Measurements from ENCODE around the gene MRPS18C.
A peak's percentile ranks its signal among the peaks of the same experiment; 100 is the strongest.

MRPS18C gene

DNA sequence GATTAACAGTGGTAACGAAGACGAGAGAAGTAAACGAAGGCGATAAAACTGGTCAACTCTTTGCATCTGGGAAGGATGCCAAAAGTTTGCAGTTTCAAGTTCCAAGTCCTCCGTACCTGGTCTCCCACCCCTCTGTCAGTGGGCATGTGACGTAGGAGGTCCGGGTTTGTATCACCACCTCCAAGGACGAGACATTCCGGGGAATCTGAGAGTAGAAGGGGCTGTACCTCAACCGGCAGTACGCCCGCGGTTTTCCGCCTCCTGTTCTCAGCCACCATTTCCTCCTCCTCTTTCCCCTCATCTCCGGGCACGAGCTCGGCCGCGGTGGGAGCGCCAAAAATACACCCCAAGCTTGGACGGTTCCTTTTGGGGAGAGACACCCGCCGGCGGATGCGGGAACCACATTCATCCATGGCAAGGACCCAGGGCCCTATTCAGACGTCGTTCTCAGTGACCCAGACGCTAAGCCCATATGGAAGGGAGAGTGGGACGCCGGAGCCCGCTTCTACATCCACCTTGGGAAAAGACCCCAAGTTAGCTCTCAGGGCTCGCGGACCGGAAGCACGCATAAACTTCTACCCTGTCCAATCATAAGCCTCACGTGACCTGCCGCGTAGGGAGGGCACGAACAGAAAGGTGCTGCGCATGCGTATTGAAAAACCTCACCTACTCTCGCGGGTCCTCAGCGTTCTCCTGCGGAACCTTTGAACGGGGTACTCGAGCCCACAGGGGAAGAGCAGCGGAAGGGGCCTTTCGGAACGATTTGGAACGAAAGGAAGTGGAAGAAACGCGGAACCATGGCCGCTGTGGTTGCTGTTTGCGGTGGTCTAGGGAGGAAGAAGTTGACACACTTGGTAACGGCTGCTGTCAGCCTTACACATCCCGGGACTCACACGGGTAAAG is at the start of gene MRPS18C, which contains the start of gene HELQ:
Gene MRPS18C, plus strand, starts transcription at position 778 of the 903 bp plus-strand sequence. Its CDS starts 20 bp downstream, at position 798.
Gene HELQ, minus strand, starts transcription at position 543 of the 903 bp plus-strand sequence. Its CDS starts 130 bp downstream, at position 413.
- Mint-ChIP-seq H3K36me3 (ENCODE audit: low read depth) (peaks cover 94% of the 10 kb centered on the region), H3K4me1 (ENCODE audit: low read depth) (peaks cover 55% of the 10 kb centered on the region), H3K4me3 (peak within 1 kb of the TSS; percentile 98)

GRCh38 chr4:83408908-83409307 is 47.0 kb upstream of the MRPS18C start:
- Mint-ChIP-seq H3K4me1 (ENCODE audit: low read depth) (no peaks in the 10 kb centered on the region), H3K27ac (peak overlapping the region; percentile 50), H3K27me3 (no peaks in the 10 kb centered on the region), H3K4me3 (no peak overlapping the region), H3K36me3 (ENCODE audit: low read depth) (peaks cover 64% of the 10 kb centered on the region), H3K9me3 (no peaks in the 10 kb centered on the region)
- DNase-seq: no peak

More for the DNA sequence above, at the start of gene MRPS18C, which contains the start of gene HELQ:
- DNase-seq: peak; percentile 91
- Mint-ChIP-seq H3K27me3 (no peaks in the 10 kb centered on the region), H3K9me3 (no peaks in the 10 kb centered on the region), H3K27ac (peak within 1 kb of the TSS; percentile 100)

DNA sequence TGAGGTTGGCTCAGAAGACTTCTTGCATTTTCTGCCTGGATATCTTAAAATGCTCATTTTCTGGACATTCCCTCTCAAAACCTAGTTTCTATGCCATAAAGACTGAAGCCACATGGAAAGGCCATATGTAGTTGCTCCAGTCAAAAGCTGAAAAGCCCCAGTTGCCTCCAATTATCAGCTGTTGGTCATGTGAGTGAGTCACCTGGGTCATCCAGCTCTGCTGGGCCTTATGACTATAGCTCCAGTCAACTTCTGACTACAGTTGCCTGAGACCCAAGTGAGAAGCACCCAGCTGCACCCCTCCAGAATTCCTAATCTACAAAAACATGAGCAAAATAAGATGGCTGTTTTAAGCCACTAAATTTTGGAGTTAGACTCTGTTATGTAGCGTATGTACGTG is 42.2 kb upstream of the MRPS18C start:
- Mint-ChIP-seq H3K9me3 (no peaks in the 10 kb centered on the region), H3K4me3 (no peak overlapping the region), H3K27me3 (no peaks in the 10 kb centered on the region), H3K36me3 (ENCODE audit: low read depth) (peaks cover 87% of the 10 kb centered on the region), H3K27ac (no peak overlapping the region), H3K4me1 (ENCODE audit: low read depth) (no peaks in the 10 kb centered on the region)
- DNase-seq: no peak

GRCh38 chr4:83417566-83417965 is 38.3 kb upstream of the MRPS18C start:
- peaks cover 73% of the 10 kb centered on the region for H3K36me3 Mint-ChIP-seq (ENCODE audit: low read depth)

GRCh38 chr4:83418211-83418610 is 37.6 kb upstream of the MRPS18C start:
- no peaks in the 10 kb centered on the region for H3K27me3 Mint-ChIP-seq
- no peak overlapping the region for H3K27ac Mint-ChIP-seq
- no peak overlapping the region for H3K4me3 Mint-ChIP-seq
- peaks cover 70% of the 10 kb centered on the region for H3K36me3 Mint-ChIP-seq (ENCODE audit: low read depth)
- DNase-seq: no peak
- no peaks in the 10 kb centered on the region for H3K4me1 Mint-ChIP-seq (ENCODE audit: low read depth)
- no peaks in the 10 kb centered on the region for H3K9me3 Mint-ChIP-seq

More at GRCh38 chr4:83417566-83417965, 38.3 kb upstream of the MRPS18C start:
- peak overlapping the region; percentile 41 for H3K27ac Mint-ChIP-seq
- no peak overlapping the region for H3K4me3 Mint-ChIP-seq
- H3K9me3 Mint-ChIP-seq: no peaks in the 10 kb centered on the region
- H3K27me3 Mint-ChIP-seq: no peaks in the 10 kb centered on the region
- no peak for DNase-seq
- H3K4me1 Mint-ChIP-seq (ENCODE audit: low read depth): no peaks in the 10 kb centered on the region

GRCh38 chr4:83431200-83431599 is 24.7 kb upstream of the MRPS18C start:
- no peaks in the 10 kb centered on the region for H3K9me3 Mint-ChIP-seq
- H3K36me3 Mint-ChIP-seq (ENCODE audit: low read depth): peaks cover 57% of the 10 kb centered on the region
- peaks cover 3% of the 10 kb centered on the region for H3K4me1 Mint-ChIP-seq (ENCODE audit: low read depth)
- H3K27ac Mint-ChIP-seq: no peak overlapping the region
- H3K4me3 Mint-ChIP-seq: no peak overlapping the region
- no peaks in the 10 kb centered on the region for H3K27me3 Mint-ChIP-seq
- DNase-seq: no peak

- Mint-ChIP-seq H3K27ac (no peak overlapping the region), H3K9me3 (no peaks in the 10 kb centered on the region), H3K27me3 (no peaks in the 10 kb centered on the region), H3K4me3 (no peak overlapping the region), H3K4me1 (ENCODE audit: low read depth) (peaks cover 3% of the 10 kb centered on the region), H3K36me3 (ENCODE audit: low read depth) (peaks cover 67% of the 10 kb centered on the region)
- DNase-seq: no peak
Measured at GRCh38 chr4:83436680-83437079, 19.2 kb upstream of the MRPS18C start.

DNA sequence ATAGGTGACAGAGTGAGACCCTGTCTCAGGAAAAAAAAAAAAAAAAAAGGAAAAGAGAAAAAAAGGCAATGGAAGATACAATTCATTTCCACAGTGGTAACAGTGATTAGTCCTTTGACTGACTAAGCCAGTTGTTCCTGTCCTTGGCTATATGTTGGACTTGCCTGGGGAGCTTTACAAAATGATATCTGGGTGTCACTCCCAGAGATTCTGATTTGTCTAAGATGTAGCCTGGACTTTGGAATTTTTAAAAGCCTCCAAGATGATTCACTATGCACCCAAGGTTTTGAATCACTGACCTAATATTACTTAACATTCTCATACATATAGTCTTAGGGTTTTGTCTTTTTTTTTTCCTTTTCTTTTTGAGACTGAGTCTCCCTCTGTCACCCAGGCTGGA is 17.1 kb upstream of the MRPS18C start:
- Mint-ChIP-seq H3K27me3 (no peaks in the 10 kb centered on the region), H3K27ac (no peak overlapping the region), H3K4me3 (no peak overlapping the region), H3K36me3 (ENCODE audit: low read depth) (peaks cover 77% of the 10 kb centered on the region), H3K9me3 (no peaks in the 10 kb centered on the region), H3K4me1 (ENCODE audit: low read depth) (peaks cover 3% of the 10 kb centered on the region)
- no peak for DNase-seq

DNA sequence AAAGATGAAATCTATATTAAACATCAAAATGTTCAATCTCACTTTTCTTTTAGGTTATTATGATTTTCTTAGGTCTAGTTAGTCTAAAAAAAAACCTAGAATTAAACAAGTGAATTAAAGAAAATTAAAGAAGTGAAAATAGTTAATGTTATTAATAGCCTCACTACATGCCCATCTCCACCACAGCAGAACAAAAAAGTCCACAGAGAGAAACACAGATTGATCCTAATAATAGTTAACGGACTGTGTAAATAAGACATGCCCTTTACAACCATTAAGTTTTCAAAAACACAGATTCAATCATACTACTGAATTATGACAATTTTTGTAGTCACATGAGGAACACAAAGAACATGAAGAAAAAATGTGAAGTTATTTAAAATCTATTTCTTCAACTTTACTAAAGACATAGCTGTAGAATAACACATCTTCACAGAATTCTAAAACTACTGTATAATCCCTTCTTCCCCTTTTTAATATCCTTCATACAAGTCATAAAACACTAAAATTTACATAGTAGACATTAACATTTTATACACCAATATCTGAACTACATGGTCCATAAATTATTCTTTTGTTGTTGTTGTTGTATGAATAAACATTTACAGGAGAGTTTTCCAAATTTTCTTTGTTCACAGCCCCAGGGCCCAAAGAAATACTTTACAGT is 15.6 kb upstream of the MRPS18C start:
- Mint-ChIP-seq H3K36me3 (ENCODE audit: low read depth) (peaks cover 82% of the 10 kb centered on the region), H3K4me3 (no peak overlapping the region), H3K4me1 (ENCODE audit: low read depth) (peaks cover 3% of the 10 kb centered on the region), H3K9me3 (no peaks in the 10 kb centered on the region), H3K27me3 (no peaks in the 10 kb centered on the region), H3K27ac (no peak overlapping the region)
- DNase-seq: no peak

DNA sequence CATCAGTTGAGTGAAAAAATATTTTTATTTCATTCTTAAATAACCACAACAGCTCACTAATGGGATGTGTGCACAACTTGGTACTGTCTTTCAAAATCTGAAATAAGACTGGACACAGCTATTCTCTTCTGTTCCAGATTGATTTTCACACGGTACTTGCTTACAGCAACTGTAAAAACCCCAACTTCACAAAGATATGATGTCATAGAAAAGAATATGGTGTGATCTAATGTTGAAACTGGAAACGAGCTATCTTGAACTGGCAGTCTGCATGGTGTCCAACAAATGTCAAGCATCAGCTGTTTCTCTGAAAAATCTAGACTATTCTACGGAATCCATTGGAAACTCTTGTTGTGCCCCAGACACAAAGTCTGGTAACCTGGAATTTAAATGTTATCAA is 15.0 kb upstream of the MRPS18C start:
- peaks cover 82% of the 10 kb centered on the region for H3K36me3 Mint-ChIP-seq (ENCODE audit: low read depth)
- no peak overlapping the region for H3K4me3 Mint-ChIP-seq
- no peaks in the 10 kb centered on the region for H3K9me3 Mint-ChIP-seq
- no peak overlapping the region for H3K27ac Mint-ChIP-seq
- no peak for DNase-seq
- H3K4me1 Mint-ChIP-seq (ENCODE audit: low read depth): no peaks in the 10 kb centered on the region
- no peaks in the 10 kb centered on the region for H3K27me3 Mint-ChIP-seq

- Mint-ChIP-seq H3K36me3 (ENCODE audit: low read depth) (peaks cover 75% of the 10 kb centered on the region), H3K4me1 (ENCODE audit: low read depth) (peaks cover 31% of the 10 kb centered on the region), H3K27me3 (no peaks in the 10 kb centered on the region), H3K27ac (peak overlapping the region; percentile 11), H3K4me3 (no peak overlapping the region), H3K9me3 (no peaks in the 10 kb centered on the region)
- DNase-seq: no peak
Measured at GRCh38 chr4:83449009-83449408, 6.8 kb upstream of the MRPS18C start.

DNA sequence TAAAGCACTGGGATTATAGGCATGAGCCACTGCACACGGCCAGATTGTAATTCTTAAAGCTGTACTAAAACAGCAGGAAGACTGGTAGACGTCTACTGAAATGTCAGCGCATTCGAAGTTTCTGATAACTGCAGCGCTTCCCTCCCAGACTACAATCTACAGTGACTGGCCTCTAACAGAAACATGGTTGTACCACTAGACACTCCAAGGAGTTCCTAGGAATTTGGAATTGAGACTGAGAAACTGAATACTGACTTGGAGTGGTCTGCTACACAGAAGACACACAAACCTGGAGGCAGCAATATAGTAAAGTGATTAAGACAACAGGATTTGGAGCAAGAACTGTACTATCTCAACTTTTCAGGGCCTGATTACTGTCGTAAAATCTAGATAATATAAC is 1.2 kb upstream of the MRPS18C start:
- Mint-ChIP-seq H3K4me1 (ENCODE audit: low read depth) (peaks cover 57% of the 10 kb centered on the region), H3K36me3 (ENCODE audit: low read depth) (peaks cover 88% of the 10 kb centered on the region), H3K27me3 (no peaks in the 10 kb centered on the region), H3K4me3 (peak overlapping the region; percentile 98), H3K27ac (peak overlapping the region; percentile 100), H3K9me3 (no peaks in the 10 kb centered on the region)
- DNase-seq: no peak

- no peak for DNase-seq
- no peaks in the 10 kb centered on the region for H3K9me3 Mint-ChIP-seq
- H3K36me3 Mint-ChIP-seq (ENCODE audit: low read depth): peaks cover 94% of the 10 kb centered on the region
- H3K27me3 Mint-ChIP-seq: no peaks in the 10 kb centered on the region
- peak overlapping the region; percentile 100 for H3K27ac Mint-ChIP-seq
- peak overlapping the region; percentile 98 for H3K4me3 Mint-ChIP-seq
- peaks cover 52% of the 10 kb centered on the region for H3K4me1 Mint-ChIP-seq (ENCODE audit: low read depth)
Measured at GRCh38 chr4:83456184-83456501, 285 bp downstream of the MRPS18C start.

- Mint-ChIP-seq H3K27ac (no peak overlapping the region), H3K4me1 (ENCODE audit: low read depth) (no peaks in the 10 kb centered on the region), H3K9me3 (no peaks in the 10 kb centered on the region)
Measured at GRCh38 chr4:83473423-83473822, 17.6 kb downstream of the MRPS18C start.

DNA sequence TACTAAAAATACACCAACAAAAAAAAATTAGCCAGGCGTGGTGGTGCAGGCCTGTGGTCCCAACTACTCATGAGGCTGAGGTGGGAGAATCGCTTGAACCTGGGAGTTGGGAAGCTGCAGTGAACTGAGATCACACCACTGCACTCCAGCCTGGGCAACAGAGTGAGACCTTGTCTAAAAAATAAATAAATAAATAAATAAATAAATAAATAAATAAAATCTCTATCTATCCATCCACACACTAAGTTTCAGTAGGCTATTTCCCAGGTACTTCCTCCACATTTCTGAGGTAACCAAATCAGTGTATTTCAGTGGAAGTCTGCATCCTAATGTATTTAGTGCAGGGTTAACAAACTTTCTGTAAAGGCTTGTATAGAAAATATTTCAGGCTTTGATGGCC is 18.1 kb downstream of the MRPS18C start:
- H3K36me3 Mint-ChIP-seq (ENCODE audit: low read depth): peaks cover 69% of the 10 kb centered on the region
- no peaks in the 10 kb centered on the region for H3K27me3 Mint-ChIP-seq
- no peak overlapping the region for H3K4me3 Mint-ChIP-seq
- no peaks in the 10 kb centered on the region for H3K9me3 Mint-ChIP-seq
- no peak overlapping the region for H3K27ac Mint-ChIP-seq
- DNase-seq: no peak
- H3K4me1 Mint-ChIP-seq (ENCODE audit: low read depth): no peaks in the 10 kb centered on the region

More at GRCh38 chr4:83473423-83473822, 17.6 kb downstream of the MRPS18C start:
- DNase-seq: no peak
- H3K4me3 Mint-ChIP-seq: no peak overlapping the region
- peaks cover 69% of the 10 kb centered on the region for H3K36me3 Mint-ChIP-seq (ENCODE audit: low read depth)
- no peaks in the 10 kb centered on the region for H3K27me3 Mint-ChIP-seq
